DMS 273 (cell line): ENCODE results near the gene FBXO31.
A peak's percentile ranks its signal among the peaks of the same experiment; 100 is the strongest.

Experiments used
- DNase-seq: peaks from one replicate; lab custom pipeline; 2025; ENCODE audit not compliant: unreplicated experiment; lab: John Stamatoyannopoulos, UW

Gene FBXO31

DNA sequence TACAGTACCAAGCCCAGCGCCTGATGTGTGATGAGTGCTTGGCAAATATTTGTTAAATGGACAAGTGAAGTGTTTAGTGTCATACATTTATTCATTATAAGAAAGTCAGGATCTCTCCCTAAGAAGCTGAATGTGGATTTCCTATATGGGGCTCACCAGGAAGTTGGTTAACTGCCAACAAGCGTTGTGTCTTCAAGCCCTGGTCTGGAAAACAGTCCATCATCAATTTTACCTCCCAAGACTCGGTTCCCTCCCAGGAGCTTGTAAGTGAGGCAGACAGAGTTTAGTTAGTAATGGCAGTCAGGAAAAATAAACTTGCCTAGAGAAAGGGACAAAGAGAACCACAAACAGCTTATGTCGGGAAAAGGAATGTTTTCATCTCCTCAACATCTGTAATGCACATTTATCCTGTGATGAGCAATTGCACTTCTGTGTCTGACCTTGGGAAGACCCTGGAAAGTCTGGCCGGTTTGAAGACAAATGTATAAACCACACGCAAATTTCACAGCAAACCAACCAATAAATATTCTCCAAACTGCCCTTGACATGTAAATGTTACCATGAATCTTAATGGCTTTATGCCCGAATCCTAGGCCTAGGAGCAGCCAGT, 94.7 kb downstream of the FBXO31 start:
- DNase-seq = no peak

- DNase-seq = no peak
These were observed 96.5 kb downstream of the FBXO31 start for GRCh38 chr16:87286839-87287626.

GRCh38 chr16:87284183-87284582, 99.4 kb downstream of the FBXO31 start:
- DNase-seq = peak; percentile 38

DNA sequence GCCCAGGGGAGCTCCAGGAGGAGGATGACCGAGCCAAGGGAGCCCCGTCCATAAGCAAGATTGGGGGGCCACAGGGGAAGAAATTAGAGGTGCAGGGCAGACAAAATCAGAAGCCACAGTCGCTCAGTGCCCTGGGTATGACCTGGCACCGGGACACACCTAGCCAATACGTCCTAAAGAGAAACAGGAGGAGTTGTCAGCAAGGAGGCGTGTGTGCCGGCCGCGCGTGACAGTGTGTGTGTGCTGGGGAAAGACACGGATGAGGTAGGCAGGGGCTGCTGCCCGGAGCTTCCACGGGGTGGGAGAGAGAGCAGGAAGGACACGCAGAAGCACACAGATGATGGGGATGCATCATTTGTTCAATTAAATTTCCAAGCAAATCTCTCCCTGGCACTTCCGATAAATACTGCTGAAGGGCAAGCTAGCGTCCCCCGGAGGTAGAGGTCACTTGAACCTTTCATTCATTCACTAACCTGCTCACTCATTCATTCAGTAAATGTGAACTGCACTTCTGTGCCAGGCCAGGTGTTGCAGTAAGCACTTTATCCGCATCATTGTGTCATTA, 104.4 kb downstream of the FBXO31 start:
- DNase-seq = no peak

DNA sequence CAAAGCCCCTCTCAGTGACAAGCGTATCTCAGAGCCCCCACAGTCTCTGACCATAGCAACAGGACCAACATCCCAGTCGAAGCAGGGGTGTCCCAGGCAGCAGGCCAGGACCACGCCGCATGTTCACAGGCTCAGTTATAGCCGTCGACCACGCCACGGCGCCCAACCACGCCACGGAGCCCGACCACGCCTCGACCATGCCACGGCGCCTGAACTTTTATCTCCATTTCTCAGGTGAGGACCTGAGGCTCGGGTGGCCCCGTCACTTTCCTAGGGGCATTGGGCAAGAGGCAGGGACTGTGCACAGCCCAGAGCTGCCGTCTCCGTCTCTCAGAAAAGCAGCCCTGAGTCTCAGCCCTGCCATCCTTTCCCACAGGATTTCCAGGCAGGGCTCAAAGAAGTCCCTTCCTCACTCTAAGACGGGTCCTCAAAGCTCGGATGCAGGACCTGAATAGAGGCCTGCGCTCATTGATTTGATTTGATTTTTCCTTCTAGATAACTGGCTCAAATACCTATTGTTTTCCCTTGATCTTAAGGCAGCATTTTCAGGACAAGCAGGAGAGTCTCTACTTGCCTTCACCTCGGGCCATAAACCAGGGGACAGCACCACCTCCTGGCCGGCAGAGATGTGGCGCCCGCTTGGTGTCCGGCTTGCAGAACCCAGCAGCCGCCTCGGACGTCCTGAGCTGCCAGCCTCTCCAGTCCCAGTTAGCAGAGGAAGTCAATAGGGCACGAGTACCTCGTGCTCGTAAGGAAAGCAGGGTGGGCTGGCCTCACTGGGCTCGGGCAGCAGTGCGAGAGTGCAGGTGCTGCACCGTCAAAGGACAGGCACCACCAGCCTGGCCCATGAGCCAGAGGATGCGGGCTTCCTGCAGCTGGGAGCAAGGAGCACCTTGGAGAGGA, 105.1 kb downstream of the FBXO31 start:
- peak; percentile 77 for DNase-seq
